Activated CD8-positive, alpha-beta T cell treated with anti-CD3 and anti-CD28 coated beads, Interleukin-2, amount 10 ng/mL, durations not matched to agents 7 days and 5 days (primary cell): ENCODE results near the gene DCTD. TPM values are rescaled to one million over a fixed set of nuclear protein-coding genes. Genes with fewer than 3 reads are reported as not detected.

Experiments
- ATAC-seq: fragments of 150-1000 bp; cut with Tn5 transposase; one replicate; pipeline ENCODE4 v1.10.0; 2021; ENCODE audit warnings: moderate library complexity
- CTCF ChIA-PET: fragments of 350-600 bp; sonication (Branson Sonifier 250); formaldehyde crosslinking; loops from one replicate; lab custom pipeline; 2021; ENCODE audit warnings: antibody characterized with exemption; lab: Charles Lee
- POLR2A ChIA-PET: fragments of 350-600 bp; sonication (Branson Sonifier 250); formaldehyde crosslinking; loops from one replicate; lab custom pipeline; 2021; ENCODE audit warnings: antibody characterized with exemption; lab: Charles Lee
- DNase-seq: peaks from one replicate; pipeline ENCODE4 v3.0.0-alpha.2; 2020
- H3K27ac Mint-ChIP-seq: one replicate; pipeline ENCODE4 v1.8.0; 2021; ENCODE audit warnings: mild to moderate bottlenecking, mixed read lengths
- H3K27me3 Mint-ChIP-seq: one replicate; pipeline ENCODE4 v1.8.0; 2021; ENCODE audit warnings: low read depth, mixed read lengths
- H3K36me3 Mint-ChIP-seq: one replicate; pipeline ENCODE4 v1.8.0; 2021; ENCODE audit warnings: low read depth, mixed read lengths
- H3K4me1 Mint-ChIP-seq: one replicate; pipeline ENCODE4 v1.8.0; 2021; ENCODE audit warnings: low read depth, mixed read lengths
- H3K4me3 Mint-ChIP-seq: one replicate; pipeline ENCODE4 v1.8.0; 2021; ENCODE audit warnings: mild to moderate bottlenecking, mixed read lengths
- H3K9me3 Mint-ChIP-seq: one replicate; pipeline ENCODE4 v1.8.0; 2022; ENCODE audit warnings: mixed read lengths; ENCODE audit not compliant: insufficient read depth
- total RNA-seq, 2 experiments: library from RNA; stranded (reverse); gene quantifications; one replicate each; pipeline ENCODE4 v1.2.3, GENCODE V29; 2021

The DCTD gene
- total RNA-seq, 2 experiments from 2014 or later, result 74.4 to 75.5 TPM

DNA sequence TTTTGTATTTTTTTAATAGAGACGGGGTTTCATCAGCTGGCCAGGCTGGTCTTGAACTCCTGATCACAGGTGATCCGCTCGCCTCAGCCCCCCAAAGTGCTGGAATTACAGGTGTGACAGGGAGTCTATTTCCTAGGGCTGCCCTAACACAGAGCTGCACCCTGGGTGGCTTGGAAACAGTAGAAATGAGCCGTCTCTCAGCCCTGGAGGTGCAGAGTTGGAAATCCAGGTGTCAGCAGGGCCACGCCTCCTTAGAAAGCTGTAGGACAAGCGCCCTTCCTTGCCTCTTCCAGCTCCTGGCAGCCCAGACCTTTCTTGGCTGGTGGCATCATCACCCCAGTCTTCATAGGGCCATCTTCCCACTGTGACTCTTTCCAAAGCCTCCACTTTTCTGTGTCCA is 71.6 kb downstream of the DCTD start:
- no peak for ATAC-seq
- POLR2A ChIA-PET, result no interaction called here
- Mint-ChIP-seq H3K27ac (no peak overlapping the region), H3K9me3 (no peaks in the 10 kb centered on the region), H3K36me3 (no peaks in the 10 kb centered on the region), H3K4me1 (no peaks in the 10 kb centered on the region), H3K27me3 (no peaks in the 10 kb centered on the region), H3K4me3 (no peak overlapping the region)
- CTCF ChIA-PET, result no interaction called here
- no peak for DNase-seq

- no peak overlapping the region for H3K4me3 Mint-ChIP-seq
- H3K36me3 Mint-ChIP-seq, result no peaks in the 10 kb centered on the region
- H3K27me3 Mint-ChIP-seq, result no peaks in the 10 kb centered on the region
- no peaks in the 10 kb centered on the region for H3K4me1 Mint-ChIP-seq
- ATAC-seq (no peak), DNase-seq (no peak)
- ChIA-PET POLR2A (no interaction called here), CTCF (no interaction called here)
- no peaks in the 10 kb centered on the region for H3K9me3 Mint-ChIP-seq
- H3K27ac Mint-ChIP-seq, result no peak overlapping the region
Measured at GRCh38 chr4:182843808-182844325, 73.3 kb downstream of the DCTD start.

DNA sequence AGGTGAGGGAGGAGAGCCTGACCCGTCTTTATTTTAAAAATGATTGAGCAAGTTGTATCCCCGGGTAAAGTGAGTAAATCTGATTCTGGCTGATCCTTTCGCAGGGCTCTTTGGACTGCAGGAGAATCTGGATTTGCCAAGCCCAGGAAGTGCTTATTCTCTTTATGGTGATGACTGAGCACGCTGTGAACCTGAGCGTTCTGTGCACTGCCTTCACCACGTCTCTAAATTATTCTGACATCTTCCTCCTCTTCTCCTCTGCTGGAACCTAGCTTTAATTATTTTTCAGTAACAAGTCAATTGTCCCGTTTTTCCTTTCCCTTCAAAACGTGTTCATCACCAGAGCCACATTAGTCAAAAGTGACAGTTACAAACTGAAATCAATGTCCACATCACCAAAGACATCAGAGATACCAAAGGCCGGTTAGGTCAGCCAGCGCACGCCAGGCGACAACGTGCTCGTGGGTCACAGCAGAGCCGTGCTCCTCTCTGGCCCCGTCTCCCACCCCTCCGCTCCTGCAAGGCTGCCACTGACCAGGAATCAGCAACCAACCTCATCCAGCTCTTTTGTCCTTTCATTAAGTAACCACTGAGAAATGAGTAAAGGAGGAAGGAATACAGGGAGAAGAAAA is 74.3 kb downstream of the DCTD start:
- ChIA-PET CTCF (no interaction called here), POLR2A (no interaction called here)
- ATAC-seq (no peak), DNase-seq (no peak)
- Mint-ChIP-seq H3K27me3 (no peaks in the 10 kb centered on the region), H3K4me1 (no peaks in the 10 kb centered on the region), H3K4me3 (no peak overlapping the region), H3K27ac (no peak overlapping the region), H3K36me3 (no peaks in the 10 kb centered on the region), H3K9me3 (no peaks in the 10 kb centered on the region)

- Mint-ChIP-seq H3K36me3 (no peaks in the 10 kb centered on the region), H3K4me3 (no peak overlapping the region), H3K4me1 (no peaks in the 10 kb centered on the region), H3K27ac (no peak overlapping the region), H3K27me3 (no peaks in the 10 kb centered on the region), H3K9me3 (no peaks in the 10 kb centered on the region)
- DNase-seq (no peak), ATAC-seq (no peak)
- ChIA-PET CTCF (no interaction called here), POLR2A (no interaction called here)
Measured at GRCh38 chr4:182842104-182842600, 75.0 kb downstream of the DCTD start.

- Mint-ChIP-seq H3K27ac (no peak overlapping the region), H3K36me3 (no peaks in the 10 kb centered on the region), H3K4me3 (no peak overlapping the region), H3K27me3 (peaks cover 3% of the 10 kb centered on the region), H3K4me1 (peaks cover 8% of the 10 kb centered on the region), H3K9me3 (no peaks in the 10 kb centered on the region)
- POLR2A ChIA-PET, result interaction anchor here (0.6 kb wide), 1 partner anchor 224 kb away, joined by 6 read pairs; no protein-coding TSS in a partner anchor
- DNase-seq (no peak), ATAC-seq (no peak)
- CTCF ChIA-PET, result no interaction called here
Measured at GRCh38 chr4:182840108-182840507, 77.1 kb downstream of the DCTD start.

Other genes starting within 250 kb of the DCTD start
- under 1 TPM; 0.21 TPM for gene WWC2, start 181.9 kb upstream of the DCTD start, total RNA-seq